A172 (cell line): ENCODE measurements around the gene GPR15. TPM values are rescaled to one million over a fixed set of nuclear protein-coding genes. Genes with fewer than 3 reads are reported as not detected.

Experiments used
- total RNA-seq: library from RNA; depleted of rRNA; stranded (reverse); fragments of >200 nt; shearing (Covaris generic); gene quantifications from 2 replicates; pipeline ENCODE4 v1.2.3, GENCODE V29; 2014; rRNA removed

Gene GPR15
- total RNA-seq, 1 experiment from 2014 or later: not detected

Other genes starting within 250 kb of the GPR15 start
- not detected in 2 replicates for gene OR5H2, start 249.5 kb upstream of the GPR15 start, total RNA-seq
- gene OR5K4, start 178.1 kb upstream of the GPR15 start, total RNA-seq: not detected in 2 replicates
- not detected in 2 replicates for gene OR5K3, start 141.3 kb upstream of the GPR15 start, total RNA-seq
- gene OR5K1, start 68.8 kb upstream of the GPR15 start, total RNA-seq: not detected in 2 replicates
- gene OR5K2, start 34.3 kb upstream of the GPR15 start, total RNA-seq: not detected in 2 replicates
- gene CLDND1, start 9.1 kb upstream of the GPR15 start, total RNA-seq: 140 and 166 TPM in 2 replicates
- 37.1 and 41.3 TPM in 2 replicates for gene CPOX, start 61.6 kb downstream of the GPR15 start, total RNA-seq
- gene ST3GAL6, start 231.4 kb downstream of the GPR15 start, total RNA-seq: 4.0 and 11.1 TPM in 2 replicates